A549 (cell line): ENCODE measurements around the gene PARVB. TPM values are rescaled to one million over a fixed set of nuclear protein-coding genes. Genes with fewer than 3 reads are reported as not detected.

Source experiments
- ATAC-seq, 2 experiments: fragments of 200-7000 bp in 1 of 2; fragments of >200 bp in 1 of 2; cut with Nextera tagmentation in 1 of 2; cut with Tn5 transposase in 1 of 2; 3 replicates each; pipeline versions ENCODE4 v1.8.0 to v1.9.1; 2018 to 2020; ENCODE audit warnings: mild to moderate bottlenecking in 1 of 2, moderate library complexity in 1 of 2
- CTCF ChIA-PET: fragments of 300-600 bp; sonication (Branson Sonifier 250); formaldehyde crosslinking; extraction: SDS; loops from one replicate; lab custom pipeline; 2021; ENCODE audit warnings: antibody characterized with exemption, inconsistent platforms; lab: Yijun Ruan, JAX
- POLR2A ChIA-PET: fragments of 350-600 bp; formaldehyde crosslinking; extraction: SDS; loops from one replicate; lab custom pipeline; 2021; ENCODE audit warnings: antibody characterized with exemption, inconsistent platforms; lab: Yijun Ruan, JAX
- DNase-seq, 2 experiments: peaks; one replicate each; pipeline versions ENCODE4 v3.0.0 to v3.0.0-alpha.2; 2011 to 2016; ENCODE audit warnings: low read depth in 1 of 2, low spot score in 1 of 2
- FAIRE-seq: peaks from 2 replicates; lab custom pipeline; 2011; peaks lifted over from hg19 to GRCh38; lab: Jason Lieb, UNC
- H3K27ac ChIP-seq, 2 experiments: fragments of >200 bp; sonication (Bioruptor Twin); formaldehyde crosslinking; 3 replicates each; pipeline ENCODE4 v1.5.1; 2016 to 2017
- H3K4me1 ChIP-seq: fragments of >200 bp; sonication (Bioruptor Twin); formaldehyde crosslinking; 3 replicates; pipeline ENCODE4 v1.6.1; 2016
- H3K4me2 ChIP-seq: fragments of >200 bp; sonication (Bioruptor Twin); formaldehyde crosslinking; 3 replicates; pipeline ENCODE4 v1.6.1; 2016
- H3K4me3 ChIP-seq: fragments of >200 bp; sonication (Bioruptor Twin); formaldehyde crosslinking; 3 replicates; pipeline ENCODE4 v1.5.1; 2016
- H3K9me3 ChIP-seq: fragments of >200 bp; sonication (Bioruptor Twin); formaldehyde crosslinking; 3 replicates; pipeline ENCODE4 v1.6.1; 2016
- ATOH8 ChIP-seq: fragments of 250-450 bp; sonication (Bioruptor Pico); IDR thresholded peaks from 2 replicates; pipeline ENCODE4 v1.5.0; 2020; ENCODE audit warnings: low read depth, mild to moderate bottlenecking, moderate library complexity
- BCL3 ChIP-seq: fragments of >200 bp; sonication (Bioruptor Twin); formaldehyde crosslinking; IDR thresholded peaks from 3 replicates; pipeline ENCODE4 v1.6.1; 2016
- CEBPB ChIP-seq, 2 experiments: fragments of >200 bp in 1 of 2; sonication (Bioruptor Twin) in 1 of 2; formaldehyde crosslinking in 1 of 2; IDR thresholded peaks; 2 replicates each; pipeline ENCODE4 v1.6.1; 2012 to 2016
- CHD2 ChIP-seq: fragments of 150-350 bp; IDR thresholded peaks from 2 replicates; pipeline ENCODE4 v1.6.1; 2014; ENCODE audit warnings: low read length; ENCODE audit not compliant: partially characterized antibody
- E2F6 ChIP-seq: IDR thresholded peaks from 2 replicates; pipeline ENCODE4 v1.6.1; 2012; ENCODE audit warnings: low read depth, borderline replicate concordance
- EHF ChIP-seq: fragments of 250-450 bp; sonication (Bioruptor Pico); IDR thresholded peaks from 2 replicates; pipeline ENCODE4 v1.5.0; 2020; ENCODE audit warnings: mild to moderate bottlenecking
- ELK1 ChIP-seq: fragments of 150-350 bp; IDR thresholded peaks from 2 replicates; pipeline ENCODE4 v1.6.1; 2014; ENCODE audit warnings: low read depth, mild to moderate bottlenecking, low read length
- EP300 ChIP-seq, 2 experiments: fragments of >200 bp; sonication (Bioruptor Twin); formaldehyde crosslinking; IDR thresholded peaks; 2 replicates in 1 of 2; 3 replicates in 1 of 2; pipeline ENCODE4 v1.6.1; 2016 to 2017
- FOSL2 ChIP-seq, 2 experiments: fragments of 450-650 bp in 1 of 2; fragments of >200 bp in 1 of 2; sonication (Bioruptor Twin) in 1 of 2; formaldehyde crosslinking; IDR thresholded peaks; 2 replicates each; pipeline versions ENCODE4 v1.5.0 to v1.6.1; 2016 to 2020; ENCODE audit warnings: mild to moderate bottlenecking in 1 of 2, moderate library complexity in 1 of 2
- FOXS1 ChIP-seq: fragments of 250-450 bp; sonication (Bioruptor Pico); IDR thresholded peaks from 2 replicates; pipeline ENCODE4 v1.5.0; 2020; ENCODE audit warnings: mild to moderate bottlenecking, moderate library complexity
- HMGXB4 ChIP-seq: fragments of 250-450 bp; sonication (Bioruptor Pico); IDR thresholded peaks from 2 replicates; pipeline ENCODE4 v1.5.0; 2021; ENCODE audit warnings: mild to moderate bottlenecking, moderate library complexity, borderline replicate concordance
- HOXA7 ChIP-seq: fragments of 250-450 bp; sonication (Bioruptor Pico); IDR thresholded peaks from 2 replicates; pipeline ENCODE4 v1.5.0; 2020; ENCODE audit warnings: mild to moderate bottlenecking, moderate library complexity
- HOXB13 ChIP-seq: fragments of 250-450 bp; sonication (Bioruptor Pico); IDR thresholded peaks from 2 replicates; pipeline ENCODE4 v1.5.0; 2020; ENCODE audit warnings: low read depth, mild to moderate bottlenecking, moderate library complexity
- HOXB5 ChIP-seq: fragments of 250-450 bp; sonication (Bioruptor Pico); IDR thresholded peaks from 2 replicates; pipeline ENCODE4 v1.5.0; 2020; ENCODE audit warnings: mild to moderate bottlenecking, moderate library complexity
- JUN ChIP-seq, 2 experiments: fragments of >200 bp; sonication (Bioruptor Twin); formaldehyde crosslinking; IDR thresholded peaks; 2 replicates in 1 of 2; 3 replicates in 1 of 2; pipeline ENCODE4 v1.6.1; 2016 to 2017
- MYC ChIP-seq: IDR thresholded peaks from 2 replicates; pipeline ENCODE4 v1.6.1; 2012; ENCODE audit warnings: mild to moderate bottlenecking, inconsistent platforms, low read length, improper control_type of control experiment, borderline replicate concordance
- NR3C1 ChIP-seq: fragments of >200 bp; sonication (Bioruptor Twin); formaldehyde crosslinking; IDR thresholded peaks from 3 replicates; pipeline ENCODE4 v1.6.1; 2017
- SREBF2 ChIP-seq: fragments of 450-650 bp; IDR thresholded peaks from 2 replicates; pipeline ENCODE4 v1.6.1; 2014; ENCODE audit warnings: mild to moderate bottlenecking, moderate library complexity
- TFCP2L1 ChIP-seq: fragments of 250-450 bp; sonication (Bioruptor Pico); IDR thresholded peaks from 2 replicates; pipeline ENCODE4 v1.5.0; 2021; ENCODE audit warnings: mild to moderate bottlenecking
- ZC3H11A ChIP-seq: fragments of 450-650 bp; IDR thresholded peaks from 2 replicates; pipeline ENCODE4 v1.6.1; 2014; ENCODE audit warnings: antibody characterized with exemption, mild to moderate bottlenecking
- ZFP36 ChIP-seq: fragments of 450-650 bp; IDR thresholded peaks from 2 replicates; pipeline ENCODE4 v1.6.1; 2014; ENCODE audit warnings: borderline replicate concordance; ENCODE audit not compliant: partially characterized antibody
- ZSCAN20 ChIP-seq: fragments of 250-450 bp; sonication (Bioruptor Pico); IDR thresholded peaks from 2 replicates; pipeline ENCODE4 v1.8.0; 2022; ENCODE audit warnings: mild to moderate bottlenecking, moderate library complexity
- WGBS: methylation state at CpG from one replicate; pipeline ENCODE4 v1.1.6; 2017; ENCODE audit errors: missing lambda C conversion rate; 5-methylcytosine and 5-hydroxymethylcytosine counted together
- polyA plus RNA-seq, 4 experiments: library from polyadenylated mRNA; depleted of rRNA in 3 of 4; stranded (reverse); fragments of >200 nt; fragmentation: RNase III in 1 of 4; extraction: RNeasy Plus Mini Kit Qiagen cat#74134 plus additional on column Dnase treatment in 1 of 4; gene quantifications; 2 replicates in 3 of 4; 3 replicates in 1 of 4; pipeline ENCODE4 v1.2.3, GENCODE V29; 2011 to 2017

PARVB gene
- polyA plus RNA-seq, 2 of the 4 experiments (the other 2 are of a cell fraction): 28.3 to 33.5 TPM

- H3K4me3 ChIP-seq: no peak overlapping the region
- ChIA-PET POLR2A (no interaction called here), CTCF (interaction anchor here (0.6 to 1.0 kb wide), 2 partner anchors 159 to 453 kb away, joined by 3 read pairs; partner anchors contain the start of gene PARVB)
- DNase-seq: no peak
- H3K9me3 ChIP-seq: no peaks in the 10 kb centered on the region
- H3K27ac ChIP-seq: no peak overlapping the region
- H3K4me1 ChIP-seq: no peaks in the 10 kb centered on the region
- TF ChIP-seq FOXS1: no peak
- TF ChIP-seq ELK1: no peak
- TF ChIP-seq ZC3H11A: no peak
- no peak for TF ChIP-seq JUN (IDR thresholded peaks at IDR 0.05)
- no peak for TF ChIP-seq NR3C1
- no peak for TF ChIP-seq FOSL2 (IDR thresholded peaks at IDR 0.05)
- no peak for TF ChIP-seq FOSL2 (CRISPR knock-in tag; IDR thresholded peaks at IDR 0.05)
- no peak for TF ChIP-seq MYC
- TF ChIP-seq SREBF2: no peak
- TF ChIP-seq TFCP2L1 (CRISPR knock-in tag): no peak
- TF ChIP-seq HOXB13 (CRISPR knock-in tag): no peak
- TF ChIP-seq ZFP36: no peak
- no peak for TF ChIP-seq HOXB5 (CRISPR knock-in tag)
- TF ChIP-seq EHF (CRISPR knock-in tag): no peak
- TF ChIP-seq E2F6: no peak
- TF ChIP-seq BCL3: no peak
- TF ChIP-seq ATOH8 (CRISPR knock-in tag): no peak
- TF ChIP-seq ZSCAN20 (CRISPR knock-in tag): no peak
- no peak for TF ChIP-seq HMGXB4 (CRISPR knock-in tag)
- no peak for FAIRE-seq
- H3K4me2 ChIP-seq: no peak overlapping the region
- ATAC-seq: no peak
- 22% methylated on average over 3 of the region's 8 CpGs for WGBS
Measured at GRCh38 chr22:44183287-44183588, 159.1 kb downstream of the PARVB start.

GRCh38 chr22:44184006-44184405, 159.9 kb downstream of the PARVB start:
- FAIRE-seq: no peak
- H3K9me3 ChIP-seq: no peaks in the 10 kb centered on the region
- CTCF ChIA-PET: no interaction called here
- ATAC-seq: no peak
- TF ChIP-seq CHD2 (no peak), CEBPB (IDR thresholded peaks at IDR 0.05) (no peak), MYC (no peak), EP300 (IDR thresholded peaks at IDR 0.05) (no peak), TFCP2L1 (CRISPR knock-in tag) (no peak), HOXA7 (CRISPR knock-in tag) (no peak)
- TF ChIP-seq, all 56 proteins: peak for 0
- POLR2A ChIA-PET: no interaction called here
- Histone ChIP-seq H3K4me3 (no peak overlapping the region), H3K4me2 (no peak overlapping the region), H3K27ac (no peak overlapping the region), H3K4me1 (no peaks in the 10 kb centered on the region)
- DNase-seq: no peak
- 50% methylated on average over 4 of the region's 4 CpGs for WGBS
